ENCODE measurements around the gene CACNA1D.
"Not testable (repeated sequence)": the region's sequence is repeated elsewhere in the genome, so short reads cannot be mapped to it uniquely, and the experiment has no call there.

Gene CACNA1D

GRCh38 chr3:53642211-53642610, 147.8 kb downstream of the CACNA1D start:
- TF ChIP-seq POLR2A (IDR thresholded peaks at IDR 0.05; ENCODE audit: low read depth, low read length): no peak
- FAIRE-seq: no peak
- DNase-seq (ENCODE audit: insufficient read length, low spot score): no peak

- no peak for FAIRE-seq
- no peak for DNase-seq (ENCODE audit: insufficient read length, low spot score)
- no peak for TF ChIP-seq POLR2A (IDR thresholded peaks at IDR 0.05; ENCODE audit: low read depth, low read length)
These were observed 149.3 kb downstream of the CACNA1D start for GRCh38 chr3:53643757-53644156.

GRCh38 chr3:53645754-53646153, 151.3 kb downstream of the CACNA1D start:
- FAIRE-seq (no peak), DNase-seq (ENCODE audit: insufficient read length, low spot score) (no peak)
- TF ChIP-seq POLR2A (IDR thresholded peaks at IDR 0.05; ENCODE audit: low read depth, low read length): no peak

- no peak for TF ChIP-seq POLR2A (IDR thresholded peaks at IDR 0.05; ENCODE audit: low read depth, low read length)
- no peak for DNase-seq (ENCODE audit: insufficient read length, low spot score)
- FAIRE-seq: no peak
These were observed 152.3 kb downstream of the CACNA1D start for GRCh38 chr3:53646723-53647122.

GRCh38 chr3:53649816-53650215, 155.4 kb downstream of the CACNA1D start:
- no peak for TF ChIP-seq POLR2A (IDR thresholded peaks at IDR 0.05; ENCODE audit: low read depth, low read length)
- FAIRE-seq: no peak
- no peak for DNase-seq (ENCODE audit: insufficient read length, low spot score)

- no peak for TF ChIP-seq POLR2A (IDR thresholded peaks at IDR 0.05; ENCODE audit: low read depth, low read length)
- FAIRE-seq (no peak), DNase-seq (ENCODE audit: insufficient read length, low spot score) (no peak)
These were observed 156.0 kb downstream of the CACNA1D start for GRCh38 chr3:53650424-53650823.

GRCh38 chr3:53650928-53651661, 156.7 kb downstream of the CACNA1D start:
- DNase-seq (ENCODE audit: insufficient read length, low spot score): no peak
- no peak for FAIRE-seq
- no peak for TF ChIP-seq POLR2A (IDR thresholded peaks at IDR 0.05; ENCODE audit: low read depth, low read length)

- FAIRE-seq (no peak), DNase-seq (ENCODE audit: insufficient read length, low spot score) (no peak)
- no peak for TF ChIP-seq POLR2A (IDR thresholded peaks at IDR 0.05; ENCODE audit: low read depth, low read length)
These were observed 157.5 kb downstream of the CACNA1D start for GRCh38 chr3:53651927-53652326.

- DNase-seq (ENCODE audit: insufficient read length, low spot score) (no peak), FAIRE-seq (no peak)
- TF ChIP-seq POLR2A (IDR thresholded peaks at IDR 0.05; ENCODE audit: low read depth, low read length): no peak
These were observed 163.2 kb downstream of the CACNA1D start for GRCh38 chr3:53657651-53658050.

GRCh38 chr3:53658613-53659193, 164.3 kb downstream of the CACNA1D start:
- TF ChIP-seq POLR2A (IDR thresholded peaks at IDR 0.05; ENCODE audit: low read depth, low read length): no peak
- no peak for FAIRE-seq
- DNase-seq (ENCODE audit: insufficient read length, low spot score): no peak

GRCh38 chr3:53659996-53660395, 165.6 kb downstream of the CACNA1D start:
- TF ChIP-seq POLR2A (IDR thresholded peaks at IDR 0.05; ENCODE audit: low read depth, low read length): no peak
- FAIRE-seq (no peak), DNase-seq (ENCODE audit: insufficient read length, low spot score) (no peak)

- TF ChIP-seq POLR2A (IDR thresholded peaks at IDR 0.05; ENCODE audit: low read depth, low read length): no peak
- FAIRE-seq: no peak
- DNase-seq (ENCODE audit: insufficient read length, low spot score): no peak
These were observed 167.1 kb downstream of the CACNA1D start for GRCh38 chr3:53661480-53661879.

GRCh38 chr3:53664812-53665211, 170.4 kb downstream of the CACNA1D start:
- DNase-seq (ENCODE audit: insufficient read length, low spot score); FAIRE-seq: not testable (repeated sequence)

- no peak for DNase-seq (ENCODE audit: insufficient read length, low spot score)
- FAIRE-seq: no peak
- no peak for TF ChIP-seq POLR2A (IDR thresholded peaks at IDR 0.05; ENCODE audit: low read depth, low read length)
These were observed 171.4 kb downstream of the CACNA1D start for GRCh38 chr3:53665608-53666425.
